ENCODE measurements around the gene SLC25A26. TPM values are rescaled to one million over a fixed set of nuclear protein-coding genes. Genes with fewer than 3 reads are reported as not detected.

The SLC25A26 gene
- total RNA-seq, 1 experiment from 2014 or later: 23.8 TPM

DNA sequence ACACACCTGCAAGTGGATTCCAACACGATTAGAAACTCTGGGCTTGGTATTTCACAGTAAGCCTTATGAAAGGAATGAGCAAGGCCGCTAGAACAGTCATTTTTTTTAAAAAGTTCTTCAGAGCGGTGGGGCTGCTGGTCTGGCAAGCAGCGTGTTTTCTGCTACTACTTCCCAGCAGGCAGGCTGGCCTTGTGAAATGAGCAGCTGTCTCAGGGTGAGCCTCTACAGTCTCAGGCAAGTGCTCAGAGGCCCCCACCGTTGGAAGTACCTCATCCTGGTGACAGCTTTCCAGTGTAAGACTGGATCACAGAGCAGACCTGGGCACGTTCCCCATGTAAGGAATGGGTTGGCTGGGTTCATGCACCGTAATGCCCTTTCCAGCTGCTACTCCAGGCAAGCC, 160.8 kb downstream of the SLC25A26 start:
- H3K36me3 ChIP-seq (ENCODE audit: control insufficient read depth in 1 of 2, insufficient read depth in 2 of 2, low read length in 2 of 2): peaks cover 2 to 11% of the 10 kb centered on the region in 2 experiments; a peak in 1 of 4 replicates
- ChIA-PET CTCF (no interaction called here), RAD21 (ENCODE audit: low non-redundant PET in 1 of 2, low total read pairs in 2 of 2, uncharacterized antibody in 2 of 2, unreplicated experiment in 2 of 2) (no interaction called here), POLR2A (no interaction called here)
- no peaks in the 10 kb centered on the region for H3K9me3 ChIP-seq (ENCODE audit: control insufficient read depth in 1 of 2, insufficient read depth in 1 of 2, low read depth in 1 of 2, low read length in 2 of 2)
- no peak for ATAC-seq
- BruUV-seq (replicated peaks): no TSS peak
- H3K4me1 ChIP-seq (ENCODE audit: control insufficient read depth in 1 of 2, insufficient read depth in 2 of 2, low read length in 2 of 2): peaks cover 4 to 5% of the 10 kb centered on the region in 2 experiments; a peak in 3 of 4 replicates
- no peak overlapping the region for H2AFZ ChIP-seq (ENCODE audit: low read depth, low read length, poor library complexity, severe bottlenecking)
- H3K4me3 ChIP-seq (replicated peaks in 1 of 2; ENCODE audit: low read depth in 1 of 2, low read length in 2 of 2): no peak overlapping the region
- no peak overlapping the region for H3K4me2 ChIP-seq (ENCODE audit: low read length)
- no peak for DNase-seq (ENCODE audit: low read depth, low spot score)
- no peak overlapping the region for H3K9ac ChIP-seq (ENCODE audit: low read length)
- H3K27me3 ChIP-seq (ENCODE audit: insufficient read depth, low read length): no peaks in the 10 kb centered on the region
- no peaks in the 10 kb centered on the region for H3K79me2 ChIP-seq (ENCODE audit: insufficient read depth, low read length)
- H3K27ac ChIP-seq (ENCODE audit: low read depth, low read length): no peak overlapping the region
- H4K20me1 ChIP-seq (ENCODE audit: insufficient read depth): no peaks in the 10 kb centered on the region
- intact Hi-C loops (cut with micrococcal nuclease): no loop called here
- H3K9me2 ChIP-seq (ENCODE audit: insufficient read depth): no peaks in the 10 kb centered on the region
- TF ChIP-seq, protein P1, sequence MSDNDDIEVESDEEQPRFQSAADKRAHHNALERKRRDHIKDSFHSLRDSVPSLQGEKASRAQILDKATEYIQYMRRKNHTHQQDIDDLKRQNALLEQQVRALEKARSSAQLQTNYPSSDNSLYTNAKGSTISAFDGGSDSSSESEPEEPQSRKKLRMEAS (IDR thresholded peaks at IDR 0.05): no peak
- no peak for TF ChIP-seq CBX3 (IDR thresholded peaks at IDR 0.05; ENCODE audit: low read depth)
- TF ChIP-seq FOSL1 (IDR thresholded peaks at IDR 0.05; ENCODE audit: low read depth): no peak
- no peak for TF ChIP-seq SIN3A (IDR thresholded peaks at IDR 0.05; ENCODE audit: low read depth)
- TF ChIP-seq POLR2AphosphoS5 (IDR thresholded peaks at IDR 0.05; ENCODE audit: low read depth, low read length): no peak

GRCh38 chr3:66382142-66382541, 161.3 kb downstream of the SLC25A26 start:
- no peaks in the 10 kb centered on the region for H3K9me3 ChIP-seq (ENCODE audit: control insufficient read depth in 1 of 2, insufficient read depth in 1 of 2, low read depth in 1 of 2, low read length in 2 of 2)
- no peaks in the 10 kb centered on the region; a peak in 1 of 4 replicates for H3K4me1 ChIP-seq (ENCODE audit: control insufficient read depth in 1 of 2, insufficient read depth in 2 of 2, low read length in 2 of 2)
- H3K36me3 ChIP-seq (ENCODE audit: control insufficient read depth in 1 of 2, insufficient read depth in 2 of 2, low read length in 2 of 2): peaks cover 2 to 11% of the 10 kb centered on the region in 2 experiments; a peak in 1 of 4 replicates
- H3K9me2 ChIP-seq (ENCODE audit: insufficient read depth): no peaks in the 10 kb centered on the region
- POLR2A ChIA-PET: no interaction called here
- RAD21 ChIA-PET (ENCODE audit: low non-redundant PET in 1 of 2, low total read pairs in 2 of 2, uncharacterized antibody in 2 of 2, unreplicated experiment in 2 of 2): no interaction called here
- intact Hi-C loops (cut with micrococcal nuclease): no loop called here
- no peak for ATAC-seq
- H3K27me3 ChIP-seq (ENCODE audit: insufficient read depth, low read length): no peaks in the 10 kb centered on the region
- CTCF ChIA-PET: no interaction called here
- H3K4me3 ChIP-seq (replicated peaks in 1 of 2; ENCODE audit: low read depth in 1 of 2, low read length in 2 of 2): no peak overlapping the region
- no peak overlapping the region for H2AFZ ChIP-seq (ENCODE audit: low read depth, low read length, poor library complexity, severe bottlenecking)
- TF ChIP-seq YY1 (IDR thresholded peaks at IDR 0.05; ENCODE audit: extremely low read depth, insufficient replicate concordance, low read depth, low read length): no peak
- no peak for TF ChIP-seq SP1 (IDR thresholded peaks at IDR 0.05; ENCODE audit: low read depth)
- no peak for TF ChIP-seq SIN3A (IDR thresholded peaks at IDR 0.05; ENCODE audit: low read depth)
- no peak for TF ChIP-seq POLR2A (IDR thresholded peaks at IDR 0.05; ENCODE audit: borderline replicate concordance, extremely low read depth, insufficient read depth, insufficient read length)
- no peak for TF ChIP-seq POLR2AphosphoS5 (IDR thresholded peaks at IDR 0.05; ENCODE audit: low read depth, low read length)
- no peak for TF ChIP-seq JUND (IDR thresholded peaks at IDR 0.05)
- no peak for TF ChIP-seq CBX3 (IDR thresholded peaks at IDR 0.05; ENCODE audit: low read depth)
- TF ChIP-seq, protein P2, sequence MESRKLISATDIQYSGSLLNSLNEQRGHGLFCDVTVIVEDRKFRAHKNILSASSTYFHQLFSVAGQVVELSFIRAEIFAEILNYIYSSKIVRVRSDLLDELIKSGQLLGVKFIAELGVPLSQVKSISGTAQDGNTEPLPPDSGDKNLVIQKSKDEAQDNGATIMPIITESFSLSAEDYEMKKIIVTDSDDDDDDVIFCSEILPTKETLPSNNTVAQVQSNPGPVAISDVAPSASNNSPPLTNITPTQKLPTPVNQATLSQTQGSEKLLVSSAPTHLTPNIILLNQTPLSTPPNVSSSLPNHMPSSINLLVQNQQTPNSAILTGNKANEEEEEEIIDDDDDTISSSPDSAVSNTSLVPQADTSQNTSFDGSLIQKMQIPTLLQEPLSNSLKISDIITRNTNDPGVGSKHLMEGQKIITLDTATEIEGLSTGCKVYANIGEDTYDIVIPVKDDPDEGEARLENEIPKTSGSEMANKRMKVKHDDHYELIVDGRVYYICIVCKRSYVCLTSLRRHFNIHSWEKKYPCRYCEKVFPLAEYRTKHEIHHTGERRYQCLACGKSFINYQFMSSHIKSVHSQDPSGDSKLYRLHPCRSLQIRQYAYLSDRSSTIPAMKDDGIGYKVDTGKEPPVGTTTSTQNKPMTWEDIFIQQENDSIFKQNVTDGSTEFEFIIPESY (IDR thresholded peaks at IDR 0.05; ENCODE audit: extremely low read depth, insufficient replicate concordance, low read length): no peak
- no peak for TF ChIP-seq RAD21 (IDR thresholded peaks at IDR 0.05; ENCODE audit: low read depth)
- TF ChIP-seq, protein P1 (IDR thresholded peaks at IDR 0.05): no peak
- no peak for TF ChIP-seq EZH2phosphoT487 (IDR thresholded peaks at IDR 0.05; ENCODE audit: borderline replicate concordance)
- TF ChIP-seq ELF1 (IDR thresholded peaks at IDR 0.05; ENCODE audit: borderline replicate concordance, low read depth): no peak
- no peak for TF ChIP-seq CEBPB (IDR thresholded peaks at IDR 0.05; ENCODE audit: low read depth)
- no peak for TF ChIP-seq ZFX (IDR thresholded peaks at IDR 0.05)
- TF ChIP-seq FOSL1 (IDR thresholded peaks at IDR 0.05; ENCODE audit: low read depth): no peak
- no peak for TF ChIP-seq ZNF274 (IDR thresholded peaks at IDR 0.05; ENCODE audit: low read depth, low read length)
- TF ChIP-seq CTCF (IDR thresholded peaks at IDR 0.05 in 2 of 3, conservative IDR thresholded peaks at IDR 0.05 in 1 of 3; ENCODE audit: borderline replicate concordance in 1 of 3, insufficient read depth in 1 of 3, low read depth in 2 of 3, low read length in 2 of 3): no peak
- no peak overlapping the region for H3K27ac ChIP-seq (ENCODE audit: low read depth, low read length)
- no peak overlapping the region for H3K9ac ChIP-seq (ENCODE audit: low read length)
- no peak overlapping the region for H3K4me2 ChIP-seq (ENCODE audit: low read length)
- no peaks in the 10 kb centered on the region for H4K20me1 ChIP-seq (ENCODE audit: insufficient read depth)
- H3K79me2 ChIP-seq (ENCODE audit: insufficient read depth, low read length): no peaks in the 10 kb centered on the region
- no peak for DNase-seq (ENCODE audit: low read depth, low spot score)
- BruUV-seq (replicated peaks): no TSS peak

All from HCT116 (cell line).